Sigmoid colon (tissue), 4 donors: ENCODE results near the gene ORC6.

Experiments used
- EP300 ChIP-seq, 4 donors: sonication (generic); formaldehyde crosslinking; IDR thresholded peaks; one replicate each; pipeline ENCODE4 v1.6.1; 2017; ENCODE audit warnings: antibody characterized with exemption in 4 of 4
- POLR2A ChIP-seq, 2 donors: fragments of 450-650 bp; IDR thresholded peaks; one replicate each; pipeline ENCODE4 v1.6.1; 2016; ENCODE audit warnings: antibody characterized with exemption in 2 of 2, mild to moderate bottlenecking in 2 of 2, moderate library complexity in 2 of 2
- POLR2AphosphoS5 ChIP-seq, 4 donors: sonication (generic); formaldehyde crosslinking; IDR thresholded peaks; one replicate each; pipeline ENCODE4 v1.6.1; 2017; ENCODE audit warnings: antibody characterized with exemption in 4 of 4
- TF ChIP-seq, protein P1 (sequence below), 4 experiments: fragments of 450-650 bp in 3 of 4; fragments of 200-600 bp in 1 of 4; IDR thresholded peaks; one replicate each; pipeline ENCODE4 v1.5.1; 2016 to 2019; ENCODE audit warnings: antibody characterized with exemption in 4 of 4, mild to moderate bottlenecking in 3 of 4, moderate library complexity in 2 of 4

DNA sequence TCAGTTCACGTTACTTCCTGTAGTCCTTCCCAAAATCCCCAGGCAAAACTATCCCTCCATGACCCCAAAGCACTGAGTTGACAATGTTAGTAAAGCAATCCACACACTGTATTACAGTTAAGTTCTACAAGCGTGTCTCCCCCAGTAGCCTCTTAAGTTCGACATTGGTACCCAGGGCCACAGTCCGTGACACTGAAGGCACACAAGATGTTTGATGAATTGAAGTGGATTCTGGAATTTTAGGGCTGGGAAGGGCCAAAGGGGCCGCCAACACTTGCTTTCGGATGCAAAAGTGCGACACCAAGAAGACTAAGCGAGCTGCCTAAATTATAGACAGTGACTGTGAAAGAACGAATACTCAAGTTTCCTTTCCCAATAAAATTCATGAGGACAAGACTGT, 2.0 kb upstream of the ORC6 start:
- TF ChIP-seq, protein P1, sequence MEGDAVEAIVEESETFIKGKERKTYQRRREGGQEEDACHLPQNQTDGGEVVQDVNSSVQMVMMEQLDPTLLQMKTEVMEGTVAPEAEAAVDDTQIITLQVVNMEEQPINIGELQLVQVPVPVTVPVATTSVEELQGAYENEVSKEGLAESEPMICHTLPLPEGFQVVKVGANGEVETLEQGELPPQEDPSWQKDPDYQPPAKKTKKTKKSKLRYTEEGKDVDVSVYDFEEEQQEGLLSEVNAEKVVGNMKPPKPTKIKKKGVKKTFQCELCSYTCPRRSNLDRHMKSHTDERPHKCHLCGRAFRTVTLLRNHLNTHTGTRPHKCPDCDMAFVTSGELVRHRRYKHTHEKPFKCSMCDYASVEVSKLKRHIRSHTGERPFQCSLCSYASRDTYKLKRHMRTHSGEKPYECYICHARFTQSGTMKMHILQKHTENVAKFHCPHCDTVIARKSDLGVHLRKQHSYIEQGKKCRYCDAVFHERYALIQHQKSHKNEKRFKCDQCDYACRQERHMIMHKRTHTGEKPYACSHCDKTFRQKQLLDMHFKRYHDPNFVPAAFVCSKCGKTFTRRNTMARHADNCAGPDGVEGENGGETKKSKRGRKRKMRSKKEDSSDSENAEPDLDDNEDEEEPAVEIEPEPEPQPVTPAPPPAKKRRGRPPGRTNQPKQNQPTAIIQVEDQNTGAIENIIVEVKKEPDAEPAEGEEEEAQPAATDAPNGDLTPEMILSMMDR (IDR thresholded peaks at IDR 0.05) = no peak
- TF ChIP-seq POLR2A (IDR thresholded peaks at IDR 0.05) (no peak), POLR2AphosphoS5 (IDR thresholded peaks at IDR 0.05) (no peak), EP300 (IDR thresholded peaks at IDR 0.05) (no peak)
